Spleen (tissue), 7 donors: Measurements from ENCODE around the gene UFSP1.

Source experiments
- POLR2A ChIP-seq, 3 donors: fragments of 450-650 bp; IDR thresholded peaks; one replicate each; pipeline ENCODE4 v1.5.1; 2017; ENCODE audit warnings: antibody characterized with exemption in 3 of 3, mild to moderate bottlenecking in 1 of 3
- POLR2AphosphoS5 ChIP-seq, 3 donors: sonication (generic); formaldehyde crosslinking; IDR thresholded peaks; one replicate each; pipeline ENCODE4 v1.5.1; 2017; ENCODE audit warnings: antibody characterized with exemption in 3 of 3
- TF ChIP-seq, protein P1 (sequence below), 11 experiments: fragments of 200-600 bp in 7 of 11; fragments of 450-650 bp in 4 of 11; sonication (generic) in 4 of 11; IDR thresholded peaks in 8 of 11; conservative IDR thresholded peaks in 3 of 11; 1 replicate in 7 of 11; 2 replicates in 4 of 11; pipeline versions ENCODE4 v1.4.0 to v1.8.0; 2016 to 2021; ENCODE audit warnings: antibody characterized with exemption in 11 of 11, inconsistent platforms in 4 of 11, mild to moderate bottlenecking in 1 of 11
- donor health status: DM: no; HTN: no; CAD: no; lungs with moderate emphysema.
- donor health status: DM: no; HTN: no; CAD: no.
- donor health status: DM: no; HTN: no; CAD: no.

DNA sequence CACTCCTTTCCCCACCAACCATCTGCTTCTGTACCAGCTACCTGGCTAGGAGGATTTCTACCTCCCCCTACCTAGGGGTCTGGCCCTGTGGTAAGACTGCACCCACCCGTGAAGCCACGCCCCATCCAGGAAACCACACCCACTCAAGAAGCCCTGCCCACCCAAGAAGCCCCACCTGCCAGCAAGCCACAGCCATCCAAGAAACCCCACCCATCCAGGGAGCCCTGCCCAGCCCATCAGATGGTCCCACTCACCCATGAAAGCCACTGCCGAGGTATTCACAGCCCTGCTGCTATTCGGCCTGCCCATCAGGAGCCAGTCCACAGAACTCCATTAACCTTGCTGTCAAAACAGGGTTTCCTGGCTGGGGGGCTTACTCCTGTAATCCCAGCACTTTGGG lies 44.2 kb upstream of the UFSP1 start:
- TF ChIP-seq POLR2AphosphoS5 (IDR thresholded peaks at IDR 0.05) (no peak), POLR2A (IDR thresholded peaks at IDR 0.05) (no peak)
- TF ChIP-seq, protein P1, sequence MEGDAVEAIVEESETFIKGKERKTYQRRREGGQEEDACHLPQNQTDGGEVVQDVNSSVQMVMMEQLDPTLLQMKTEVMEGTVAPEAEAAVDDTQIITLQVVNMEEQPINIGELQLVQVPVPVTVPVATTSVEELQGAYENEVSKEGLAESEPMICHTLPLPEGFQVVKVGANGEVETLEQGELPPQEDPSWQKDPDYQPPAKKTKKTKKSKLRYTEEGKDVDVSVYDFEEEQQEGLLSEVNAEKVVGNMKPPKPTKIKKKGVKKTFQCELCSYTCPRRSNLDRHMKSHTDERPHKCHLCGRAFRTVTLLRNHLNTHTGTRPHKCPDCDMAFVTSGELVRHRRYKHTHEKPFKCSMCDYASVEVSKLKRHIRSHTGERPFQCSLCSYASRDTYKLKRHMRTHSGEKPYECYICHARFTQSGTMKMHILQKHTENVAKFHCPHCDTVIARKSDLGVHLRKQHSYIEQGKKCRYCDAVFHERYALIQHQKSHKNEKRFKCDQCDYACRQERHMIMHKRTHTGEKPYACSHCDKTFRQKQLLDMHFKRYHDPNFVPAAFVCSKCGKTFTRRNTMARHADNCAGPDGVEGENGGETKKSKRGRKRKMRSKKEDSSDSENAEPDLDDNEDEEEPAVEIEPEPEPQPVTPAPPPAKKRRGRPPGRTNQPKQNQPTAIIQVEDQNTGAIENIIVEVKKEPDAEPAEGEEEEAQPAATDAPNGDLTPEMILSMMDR (IDR thresholded peaks at IDR 0.05 in 8 of 11, conservative IDR thresholded peaks at IDR 0.05 in 3 of 11), result no peak
